ENCODE data around the gene C2CD3.

Gene C2CD3

GRCh38 chr11:74023276-74023675 is 147.5 kb downstream of the C2CD3 start:
- no peak for TF ChIP-seq CTCF (IDR thresholded peaks at IDR 0.05; ENCODE audit: extremely low read depth, insufficient read depth, missing control alignments)
- in situ Hi-C loops (cut with MboI; ENCODE audit: low pct_unique_long_range_greater_than_20kb, low sequenced_read_pairs, unreplicated experiment), result no loop called here
- DNase-seq (ENCODE audit: low spot score), result no peak

- no peak for TF ChIP-seq CTCF (IDR thresholded peaks at IDR 0.05; ENCODE audit: extremely low read depth, insufficient read depth, missing control alignments)
- in situ Hi-C loops (cut with MboI; ENCODE audit: low pct_unique_long_range_greater_than_20kb, low sequenced_read_pairs, unreplicated experiment), result no loop called here
- DNase-seq (ENCODE audit: low spot score), result no peak
These were observed 148.3 kb downstream of the C2CD3 start for GRCh38 chr11:74022546-74022945.

- no peak for TF ChIP-seq CTCF (IDR thresholded peaks at IDR 0.05; ENCODE audit: extremely low read depth, insufficient read depth, missing control alignments)
These were observed 148.8 kb downstream of the C2CD3 start for GRCh38 chr11:74021998-74022397.

GRCh38 chr11:74020539-74020938 is 150.3 kb downstream of the C2CD3 start:
- in situ Hi-C loops (cut with MboI; ENCODE audit: low pct_unique_long_range_greater_than_20kb, low sequenced_read_pairs, unreplicated experiment), result no loop called here
- no peak for DNase-seq (ENCODE audit: low spot score)
- TF ChIP-seq CTCF (IDR thresholded peaks at IDR 0.05; ENCODE audit: extremely low read depth, insufficient read depth, missing control alignments), result no peak

More at GRCh38 chr11:74021998-74022397, 148.8 kb downstream of the C2CD3 start:
- in situ Hi-C loops (cut with MboI; ENCODE audit: low pct_unique_long_range_greater_than_20kb, low sequenced_read_pairs, unreplicated experiment), result no loop called here
- no peak for DNase-seq (ENCODE audit: low spot score)

GRCh38 chr11:74019860-74020259 is 150.9 kb downstream of the C2CD3 start:
- no peak for DNase-seq (ENCODE audit: low spot score)
- in situ Hi-C loops (cut with MboI; ENCODE audit: low pct_unique_long_range_greater_than_20kb, low sequenced_read_pairs, unreplicated experiment), result no loop called here
- TF ChIP-seq CTCF (IDR thresholded peaks at IDR 0.05; ENCODE audit: extremely low read depth, insufficient read depth, missing control alignments), result no peak

DNA sequence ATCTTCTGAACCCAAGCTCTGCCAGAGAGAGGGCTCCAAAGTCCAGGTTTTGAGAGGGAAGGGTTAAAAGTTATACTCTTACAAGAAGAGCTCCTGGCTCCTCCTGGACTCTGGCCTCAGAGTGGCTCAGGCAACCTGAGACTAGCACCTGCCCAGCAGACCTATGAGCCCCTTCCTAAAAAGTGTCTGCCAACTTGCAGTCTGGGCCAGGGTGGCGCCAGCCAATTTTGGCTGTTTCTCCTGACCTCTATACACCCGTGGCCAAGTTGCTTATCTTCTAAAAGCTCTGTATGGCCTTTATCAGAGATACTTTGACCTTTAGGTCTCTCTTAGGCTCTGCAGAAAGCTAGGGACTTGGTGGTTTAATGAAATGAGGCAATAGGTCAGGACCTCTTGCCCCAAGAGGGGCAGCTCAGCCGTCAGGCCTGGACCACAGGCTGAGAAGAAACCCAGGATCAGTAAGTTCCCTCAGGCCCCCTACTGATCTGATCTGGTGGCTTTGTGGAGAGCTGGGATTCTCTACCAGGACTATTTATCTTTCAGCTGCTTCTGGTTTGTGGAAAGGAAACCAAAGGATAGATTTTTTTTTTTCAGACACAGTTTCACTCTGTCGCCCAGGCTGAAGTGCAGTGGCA is 151.6 kb downstream of the C2CD3 start:
- no peak for TF ChIP-seq CTCF (IDR thresholded peaks at IDR 0.05; ENCODE audit: extremely low read depth, insufficient read depth, missing control alignments)
- no peak for DNase-seq (ENCODE audit: low spot score)
- in situ Hi-C loops (cut with MboI; ENCODE audit: low pct_unique_long_range_greater_than_20kb, low sequenced_read_pairs, unreplicated experiment), result no loop called here

All from GM13977 (cell line).